Parietal lobe (tissue), 1 donor: ENCODE data around the gene ZNF648. TPM values are rescaled to one million over a fixed set of nuclear protein-coding genes. Genes with fewer than 3 reads are reported as not detected.

Experiments used
- total RNA-seq: library from RNA; depleted of rRNA; stranded (reverse); fragments of >200 nt; gene quantifications from one replicate; pipeline ENCODE4 v1.2.3, GENCODE V29; 2014

ZNF648 gene, protein sequence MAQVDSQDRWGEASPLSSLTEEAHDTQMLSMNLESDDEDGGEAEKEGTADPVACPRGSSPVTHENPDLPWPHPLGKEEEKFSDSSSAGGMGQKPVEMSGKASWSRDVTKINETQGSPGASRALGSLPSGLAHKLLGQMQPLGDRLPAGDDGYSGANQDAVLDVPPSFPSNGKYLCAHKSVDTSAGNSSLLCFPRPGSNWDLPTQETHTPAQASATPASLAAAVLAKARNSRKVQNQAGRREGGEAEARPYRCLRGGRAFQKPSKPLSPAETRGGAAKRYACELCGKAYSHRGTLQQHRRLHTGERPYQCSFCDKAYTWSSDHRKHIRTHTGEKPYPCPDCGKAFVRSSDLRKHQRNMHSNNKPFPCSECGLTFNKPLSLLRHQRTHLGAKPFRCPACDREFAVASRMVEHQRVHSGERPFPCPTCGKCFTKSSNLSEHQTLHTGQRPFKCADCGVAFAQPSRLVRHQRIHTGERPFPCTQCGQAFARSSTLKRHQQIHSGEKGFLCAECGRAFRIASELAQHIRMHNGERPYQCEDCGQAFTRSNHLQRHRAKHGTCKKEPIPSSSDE
- total RNA-seq = 0.31 TPM

DNA sequence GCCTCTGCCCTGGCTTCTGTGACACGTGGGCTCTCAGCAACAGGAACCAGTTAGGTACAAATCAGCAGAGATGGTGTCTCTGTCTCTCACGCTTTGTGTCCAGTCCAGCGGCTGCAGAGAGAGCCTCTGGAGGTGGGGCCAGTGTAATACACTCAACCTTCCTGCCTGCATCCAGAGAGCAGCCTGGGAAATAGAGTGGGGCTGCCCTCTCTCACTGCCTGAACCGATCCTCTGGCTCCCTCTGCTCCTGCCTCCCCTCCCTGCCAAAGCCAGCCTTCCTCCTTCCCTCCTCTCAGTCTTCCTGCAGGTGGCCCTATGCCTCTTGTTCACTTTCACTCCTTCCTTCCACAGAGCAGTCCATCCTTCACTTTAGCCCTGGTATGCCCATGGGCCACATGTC, at the start of gene ZNF648:
ZNF648 (minus strand) TSS at position 119 of the 400 bp plus-strand sequence. CDS start 3,702 bp downstream, outside the sequence.

